ENCODE measurements around the gene INPP4A.

The INPP4A gene

DNA sequence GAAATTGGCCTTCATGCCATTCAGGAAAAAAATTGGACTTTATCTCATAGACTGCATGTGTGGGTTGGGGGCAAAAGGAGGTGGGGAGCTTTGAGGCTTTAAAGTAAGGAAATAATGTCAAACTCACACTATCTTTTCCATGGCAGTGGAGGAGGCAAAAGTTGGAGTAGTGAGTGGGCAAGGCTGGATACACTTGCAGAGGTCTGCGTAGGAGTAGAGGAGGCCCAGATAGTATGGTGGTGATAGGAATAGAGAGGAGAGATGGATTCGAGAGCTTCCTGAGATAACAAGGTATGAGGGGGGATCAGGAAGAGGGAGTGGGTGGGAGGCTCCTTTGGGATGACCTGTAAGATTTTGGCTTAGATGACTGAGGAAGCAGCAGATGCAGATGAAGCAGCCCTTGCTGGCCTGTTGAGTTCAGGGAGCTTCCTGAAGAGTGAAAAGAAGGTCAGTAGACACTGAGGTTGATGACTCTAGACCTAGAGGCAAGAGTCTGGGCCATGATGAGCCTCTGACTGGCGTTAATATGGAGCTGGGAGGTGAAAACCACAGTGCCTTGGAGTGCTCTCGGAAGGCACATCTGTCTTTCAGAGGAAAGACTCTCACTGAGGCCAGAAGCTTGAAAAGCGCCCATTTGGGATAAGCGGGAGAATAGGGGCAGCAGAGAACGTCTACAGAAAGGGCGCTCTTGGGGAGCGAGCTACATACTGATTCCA is 169.5 kb downstream of the INPP4A start:
- in situ Hi-C loops (cut with HindIII; ENCODE audit: low pct_ligation_motif_present, low pct_unique_long_range_greater_than_20kb, low sequenced_read_pairs): no loop called here
- no peak for DNase-seq

- no peak for DNase-seq
- in situ Hi-C loops (cut with HindIII; ENCODE audit: low pct_ligation_motif_present, low pct_unique_long_range_greater_than_20kb, low sequenced_read_pairs): no loop called here
Measured at GRCh38 chr2:98615481-98615880, 170.8 kb downstream of the INPP4A start.

- in situ Hi-C loops (cut with HindIII; ENCODE audit: low pct_ligation_motif_present, low pct_unique_long_range_greater_than_20kb, low sequenced_read_pairs): no loop called here
- no peak for DNase-seq
Measured at GRCh38 chr2:98617149-98617548, 172.5 kb downstream of the INPP4A start.

GRCh38 chr2:98623657-98624056 is 179.0 kb downstream of the INPP4A start:
- DNase-seq: no peak
- in situ Hi-C loops (cut with HindIII; ENCODE audit: low pct_ligation_motif_present, low pct_unique_long_range_greater_than_20kb, low sequenced_read_pairs): no loop called here

- DNase-seq: no peak
- in situ Hi-C loops (cut with HindIII; ENCODE audit: low pct_ligation_motif_present, low pct_unique_long_range_greater_than_20kb, low sequenced_read_pairs): no loop called here
Measured at GRCh38 chr2:98632351-98632750, 187.7 kb downstream of the INPP4A start.

- in situ Hi-C loops (cut with HindIII; ENCODE audit: low pct_ligation_motif_present, low pct_unique_long_range_greater_than_20kb, low sequenced_read_pairs): no loop called here
- DNase-seq: peak; percentile 46
Measured at GRCh38 chr2:98634406-98635092, 189.9 kb downstream of the INPP4A start.

DNA sequence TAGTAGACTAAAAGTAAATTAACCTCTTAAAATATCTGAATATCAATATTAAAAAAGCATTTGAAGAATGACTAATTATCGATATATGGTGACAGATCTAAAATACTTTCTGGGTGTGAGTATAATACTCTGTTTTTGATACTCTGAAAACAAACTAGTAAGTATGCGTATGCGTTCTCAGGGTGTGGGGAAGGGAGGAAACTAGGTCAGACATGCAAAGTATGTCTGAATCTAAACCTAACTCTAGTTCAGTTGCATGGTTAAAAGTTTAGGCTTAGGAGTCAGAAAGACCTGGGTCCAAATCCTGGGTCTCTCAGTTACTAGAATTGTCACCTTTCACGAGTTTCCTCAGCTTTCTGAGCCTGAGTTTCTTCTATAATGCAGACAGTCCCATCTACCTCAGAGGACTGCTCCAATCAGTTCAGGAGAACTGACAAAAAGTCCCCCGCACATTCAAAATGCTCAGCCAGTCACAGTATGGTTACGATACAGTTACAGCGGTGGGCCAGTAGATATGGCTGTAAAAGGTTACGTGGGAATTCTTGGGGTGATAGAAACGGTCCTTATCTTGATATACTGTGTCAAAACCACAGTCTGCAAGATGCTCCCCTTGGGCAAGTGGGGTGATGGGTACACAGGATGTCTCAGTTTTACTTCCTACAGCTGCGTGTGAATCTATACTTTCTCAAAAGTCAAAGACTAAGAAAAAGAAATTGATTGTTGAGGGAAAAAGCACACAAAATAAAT is 192.9 kb downstream of the INPP4A start:
- no peak for DNase-seq
- in situ Hi-C loops (cut with HindIII; ENCODE audit: low pct_ligation_motif_present, low pct_unique_long_range_greater_than_20kb, low sequenced_read_pairs): no loop called here

DNA sequence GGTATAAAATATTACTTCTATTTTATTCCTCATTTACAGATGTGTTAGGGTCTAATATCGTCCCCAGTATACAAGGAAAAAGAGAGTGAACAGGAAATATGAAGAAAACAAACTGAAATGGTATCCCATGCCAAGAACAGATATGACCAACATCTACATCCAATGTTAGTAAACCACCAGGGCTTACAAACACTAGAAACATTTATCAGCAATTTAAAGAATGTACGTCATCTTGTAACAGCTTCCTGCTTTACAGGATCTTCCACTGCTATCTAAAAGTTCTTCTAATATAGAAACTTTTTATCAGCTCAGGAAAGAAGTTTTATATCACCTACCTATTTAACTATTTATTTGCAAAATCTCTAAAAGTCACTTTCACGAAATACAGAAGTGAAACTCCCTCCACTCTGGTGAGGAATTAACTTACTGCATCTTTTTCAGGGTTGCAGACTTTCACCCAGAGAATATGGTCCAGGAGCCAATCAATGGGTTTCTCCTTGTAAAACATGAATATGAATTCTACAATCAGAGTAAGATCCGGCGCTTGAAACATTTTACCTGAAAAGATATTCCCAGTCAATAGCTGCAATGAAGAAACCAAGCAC is 198.9 kb downstream of the INPP4A start:
- in situ Hi-C loops (cut with HindIII; ENCODE audit: low pct_ligation_motif_present, low pct_unique_long_range_greater_than_20kb, low sequenced_read_pairs): no loop called here

More for the DNA sequence above, 198.9 kb downstream of the INPP4A start:
- DNase-seq: no peak

Measured in ACHN (cell line).